B cell (primary cell): ENCODE data around the gene TENT4A.

ENCODE experiments used
- EZH2 ChIP-seq: IDR thresholded peaks from 2 replicates; pipeline ENCODE4 v1.6.1; 2012; ENCODE audit warnings: borderline replicate concordance, low read depth, mild to moderate bottlenecking, moderate library complexity, low read length; ENCODE audit not compliant: insufficient read depth, poor library complexity, severe bottlenecking
- TF ChIP-seq, protein P1 (sequence below): fragments of 200-600 bp; IDR thresholded peaks from one replicate; pipeline ENCODE4 v1.8.0; 2022; ENCODE audit warnings: antibody characterized with exemption, mild to moderate bottlenecking

- no peak for TF ChIP-seq EZH2
- TF ChIP-seq, protein P1, sequence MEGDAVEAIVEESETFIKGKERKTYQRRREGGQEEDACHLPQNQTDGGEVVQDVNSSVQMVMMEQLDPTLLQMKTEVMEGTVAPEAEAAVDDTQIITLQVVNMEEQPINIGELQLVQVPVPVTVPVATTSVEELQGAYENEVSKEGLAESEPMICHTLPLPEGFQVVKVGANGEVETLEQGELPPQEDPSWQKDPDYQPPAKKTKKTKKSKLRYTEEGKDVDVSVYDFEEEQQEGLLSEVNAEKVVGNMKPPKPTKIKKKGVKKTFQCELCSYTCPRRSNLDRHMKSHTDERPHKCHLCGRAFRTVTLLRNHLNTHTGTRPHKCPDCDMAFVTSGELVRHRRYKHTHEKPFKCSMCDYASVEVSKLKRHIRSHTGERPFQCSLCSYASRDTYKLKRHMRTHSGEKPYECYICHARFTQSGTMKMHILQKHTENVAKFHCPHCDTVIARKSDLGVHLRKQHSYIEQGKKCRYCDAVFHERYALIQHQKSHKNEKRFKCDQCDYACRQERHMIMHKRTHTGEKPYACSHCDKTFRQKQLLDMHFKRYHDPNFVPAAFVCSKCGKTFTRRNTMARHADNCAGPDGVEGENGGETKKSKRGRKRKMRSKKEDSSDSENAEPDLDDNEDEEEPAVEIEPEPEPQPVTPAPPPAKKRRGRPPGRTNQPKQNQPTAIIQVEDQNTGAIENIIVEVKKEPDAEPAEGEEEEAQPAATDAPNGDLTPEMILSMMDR, result no peak
These were observed 22.9 kb downstream of the TENT4A start for GRCh38 chr5:6736106-6736505.
